ENCODE data around the gene ARAP3.

DNA sequence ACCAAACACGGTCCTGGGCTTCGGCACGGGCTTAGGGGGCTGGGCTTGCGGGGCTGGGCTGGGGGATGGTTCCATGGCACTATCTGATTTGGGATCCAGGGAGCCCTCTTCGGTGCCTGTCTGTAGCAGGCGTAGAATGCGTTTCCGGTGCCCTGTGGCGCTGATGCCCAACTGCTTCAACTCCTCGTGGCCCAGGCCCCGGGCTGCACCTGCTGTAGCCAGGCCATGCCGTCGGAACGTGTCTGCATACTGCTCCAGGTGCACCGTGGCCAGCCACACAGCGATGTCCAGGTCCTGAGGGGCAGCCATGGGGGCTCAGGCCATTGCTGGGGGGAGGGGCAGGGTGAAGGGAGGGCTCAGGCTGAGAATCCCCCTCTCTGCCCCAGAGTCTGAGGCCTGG lies 1.9 kb downstream of the ARAP3 start:
- TF ChIP-seq, protein P1, sequence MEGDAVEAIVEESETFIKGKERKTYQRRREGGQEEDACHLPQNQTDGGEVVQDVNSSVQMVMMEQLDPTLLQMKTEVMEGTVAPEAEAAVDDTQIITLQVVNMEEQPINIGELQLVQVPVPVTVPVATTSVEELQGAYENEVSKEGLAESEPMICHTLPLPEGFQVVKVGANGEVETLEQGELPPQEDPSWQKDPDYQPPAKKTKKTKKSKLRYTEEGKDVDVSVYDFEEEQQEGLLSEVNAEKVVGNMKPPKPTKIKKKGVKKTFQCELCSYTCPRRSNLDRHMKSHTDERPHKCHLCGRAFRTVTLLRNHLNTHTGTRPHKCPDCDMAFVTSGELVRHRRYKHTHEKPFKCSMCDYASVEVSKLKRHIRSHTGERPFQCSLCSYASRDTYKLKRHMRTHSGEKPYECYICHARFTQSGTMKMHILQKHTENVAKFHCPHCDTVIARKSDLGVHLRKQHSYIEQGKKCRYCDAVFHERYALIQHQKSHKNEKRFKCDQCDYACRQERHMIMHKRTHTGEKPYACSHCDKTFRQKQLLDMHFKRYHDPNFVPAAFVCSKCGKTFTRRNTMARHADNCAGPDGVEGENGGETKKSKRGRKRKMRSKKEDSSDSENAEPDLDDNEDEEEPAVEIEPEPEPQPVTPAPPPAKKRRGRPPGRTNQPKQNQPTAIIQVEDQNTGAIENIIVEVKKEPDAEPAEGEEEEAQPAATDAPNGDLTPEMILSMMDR (IDR thresholded peaks at IDR 0.05; ENCODE audit: low read depth, low read length): no peak
- TF ChIP-seq EZH2phosphoT487 (IDR thresholded peaks at IDR 0.05; ENCODE audit: low read depth): no peak
